Large intestine (tissue), 12 donors: ENCODE measurements around the gene FASLG. TPM values are rescaled to one million over a fixed set of nuclear protein-coding genes. Genes with fewer than 3 reads are reported as not detected.
A peak's percentile ranks its signal among the peaks of the same experiment; 100 is the strongest.
"Not testable (repeated sequence)": the region's sequence is repeated elsewhere in the genome, so short reads cannot be mapped to it uniquely, and the experiment has no call there.

Source experiments
- DNase-seq, 2 donors: peaks; one replicate each; pipeline versions ENCODE4 v3.0.0 to v3.0.0-alpha.2; 2013
- H3K27ac ChIP-seq: one replicate; pipeline ENCODE4 v1.5.1; 2013; ENCODE audit warnings: low read length
- H3K27me3 ChIP-seq: 2 replicates; pipeline ENCODE4 v1.6.1; 2013; ENCODE audit warnings: low read length; ENCODE audit not compliant: control insufficient read depth, insufficient read depth
- H3K36me3 ChIP-seq: 2 replicates; pipeline ENCODE4 v1.6.1; 2013; ENCODE audit warnings: low read length; ENCODE audit not compliant: control insufficient read depth, insufficient read depth
- H3K4me1 ChIP-seq: one replicate; pipeline ENCODE4 v1.6.1; 2013; ENCODE audit warnings: low read length; ENCODE audit not compliant: control insufficient read depth, insufficient read depth
- H3K4me3 ChIP-seq: one replicate; pipeline ENCODE4 v1.5.1; 2013; ENCODE audit warnings: low read length
- H3K9me3 ChIP-seq: one replicate; pipeline ENCODE4 v1.6.1; 2013; ENCODE audit warnings: mild to moderate bottlenecking, low read depth, low read length, moderate library complexity; ENCODE audit not compliant: control insufficient read depth
- WGBS: methylation state at CpG from one replicate; pipeline ENCODE4 v1.1.5; 2013; ENCODE audit warnings: low lambda C conversion rate; ENCODE audit not compliant: insufficient coverage; 5-methylcytosine and 5-hydroxymethylcytosine counted together
- long read RNA-seq, 11 donors: transcript quantifications; one replicate each; lab custom pipeline, GENCODE V29; 2026
- polyA plus RNA-seq: library from polyadenylated mRNA; unstranded; fragments of 120-200 nt; gene quantifications from one replicate; pipeline ENCODE4 v1.2.1, GENCODE V29; 2013

FASLG gene
- polyA plus RNA-seq = 1.3 TPM
- long read RNA-seq, donor 1 = 0 reads
- long read RNA-seq, donor 2 = 0 reads
- long read RNA-seq, donor 3 = 0 reads
- long read RNA-seq, donor 4 = 0 reads
- long read RNA-seq, donor 5 = 0 reads
- long read RNA-seq, donor 6, partial matches to known transcripts = 0 of 1 reads
- long read RNA-seq, donor 6, other reads (novel, unspliced or antisense) = 0 of 1 reads
- long read RNA-seq, donor 7, partial matches to known transcripts = 0 of 1 reads
- long read RNA-seq, donor 7, other reads (novel, unspliced or antisense) = 0 of 1 reads
- long read RNA-seq, donor 8, partial matches to known transcripts = 0 of 1 reads
- long read RNA-seq, donor 8, other reads (novel, unspliced or antisense) = 0 of 1 reads
- long read RNA-seq, donor 9 = 0 reads
- long read RNA-seq, donor 10, partial matches to known transcripts = 0 of 2 reads
- long read RNA-seq, donor 10, other reads (novel, unspliced or antisense) = 0 of 2 reads
- long read RNA-seq, donor 11 = 0 reads

DNA sequence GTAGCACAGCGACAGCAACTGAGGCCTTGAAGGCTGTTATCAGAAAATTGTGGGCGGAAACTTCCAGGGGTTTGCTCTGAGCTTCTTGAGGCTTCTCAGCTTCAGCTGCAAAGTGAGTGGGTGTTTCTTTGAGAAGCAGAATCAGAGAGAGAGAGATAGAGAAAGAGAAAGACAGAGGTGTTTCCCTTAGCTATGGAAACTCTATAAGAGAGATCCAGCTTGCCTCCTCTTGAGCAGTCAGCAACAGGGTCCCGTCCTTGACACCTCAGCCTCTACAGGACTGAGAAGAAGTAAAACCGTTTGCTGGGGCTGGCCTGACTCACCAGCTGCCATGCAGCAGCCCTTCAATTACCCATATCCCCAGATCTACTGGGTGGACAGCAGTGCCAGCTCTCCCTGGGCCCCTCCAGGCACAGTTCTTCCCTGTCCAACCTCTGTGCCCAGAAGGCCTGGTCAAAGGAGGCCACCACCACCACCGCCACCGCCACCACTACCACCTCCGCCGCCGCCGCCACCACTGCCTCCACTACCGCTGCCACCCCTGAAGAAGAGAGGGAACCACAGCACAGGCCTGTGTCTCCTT lies at the start of gene FASLG:
FASLG (plus strand) TSS at position 233 of the 583 bp plus-strand sequence; CDS start at position 332, 99 bp downstream.
- DNase-seq = no peak
- Histone ChIP-seq H3K4me1 (no peaks in the 10 kb centered on the region), H3K27me3 (peaks cover 8% of the 10 kb centered on the region), H3K36me3 (no peaks in the 10 kb centered on the region), H3K4me3 (no peak within 1 kb of the TSS), H3K9me3 (no peaks in the 10 kb centered on the region), H3K27ac (no peak within 1 kb of the TSS)
- no CpG with 5 or more reads among the region's 11 CpGs for WGBS

- H3K9me3 ChIP-seq = no peaks in the 10 kb centered on the region
- H3K36me3 ChIP-seq = peaks cover 21% of the 10 kb centered on the region
- DNase-seq = peak in 1 of 2 donors; percentile 6
- 100% methylated on average over 1 of the region's 3 CpGs for WGBS
- no peak overlapping the region for H3K27ac ChIP-seq
- H3K4me1 ChIP-seq = no peaks in the 10 kb centered on the region
- no peak overlapping the region for H3K4me3 ChIP-seq
- no peaks in the 10 kb centered on the region for H3K27me3 ChIP-seq
These were observed 49.4 kb upstream of the FASLG start for GRCh38 chr1:172609528-172609927.

GRCh38 chr1:172612478-172612877 lies 46.4 kb upstream of the FASLG start:
- Histone ChIP-seq H3K36me3 (peaks cover 21% of the 10 kb centered on the region), H3K4me1 (no peaks in the 10 kb centered on the region), H3K27me3 (no peaks in the 10 kb centered on the region), H3K9me3 (peaks cover 3% of the 10 kb centered on the region), H3K4me3 (no peak overlapping the region), H3K27ac (no peak overlapping the region)
- 100% methylated on average over 1 of the region's 2 CpGs for WGBS
- no peak for DNase-seq

DNA sequence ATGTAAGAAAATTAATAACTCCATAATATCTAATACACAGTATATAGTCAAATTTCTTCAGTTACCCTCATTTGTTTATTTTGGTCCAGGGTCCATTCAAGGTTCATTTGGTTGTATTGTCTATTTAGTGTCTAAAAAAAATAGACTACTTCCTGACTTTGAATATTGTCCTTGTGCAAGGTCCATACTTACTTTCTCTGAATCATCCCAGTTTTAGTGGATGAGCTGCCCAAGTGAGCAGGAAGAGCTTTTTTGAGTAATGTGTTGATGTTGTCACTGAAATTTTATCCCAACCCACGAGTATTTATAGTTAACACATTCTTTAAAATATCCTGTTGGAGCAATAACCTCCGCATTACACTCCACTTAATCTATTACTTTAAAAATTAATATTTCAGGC lies 45.6 kb upstream of the FASLG start:
- no peaks in the 10 kb centered on the region for H3K4me1 ChIP-seq
- no peaks in the 10 kb centered on the region for H3K27me3 ChIP-seq
- H3K36me3 ChIP-seq = peaks cover 19% of the 10 kb centered on the region
- no peak overlapping the region for H3K27ac ChIP-seq
- no peak overlapping the region for H3K4me3 ChIP-seq
- 90% methylated on average over 2 of the region's 2 CpGs for WGBS
- peaks cover 3% of the 10 kb centered on the region for H3K9me3 ChIP-seq
- no peak for DNase-seq

GRCh38 chr1:172616195-172616594 lies 42.7 kb upstream of the FASLG start:
- Histone ChIP-seq H3K9me3 (peaks cover 9% of the 10 kb centered on the region), H3K4me3 (no peak overlapping the region), H3K27ac (no peak overlapping the region), H3K4me1 (no peaks in the 10 kb centered on the region), H3K27me3 (no peaks in the 10 kb centered on the region), H3K36me3 (peaks cover 4% of the 10 kb centered on the region)
- WGBS = 33% methylated on average over 1 of the region's 1 CpG
- DNase-seq = no peak

DNA sequence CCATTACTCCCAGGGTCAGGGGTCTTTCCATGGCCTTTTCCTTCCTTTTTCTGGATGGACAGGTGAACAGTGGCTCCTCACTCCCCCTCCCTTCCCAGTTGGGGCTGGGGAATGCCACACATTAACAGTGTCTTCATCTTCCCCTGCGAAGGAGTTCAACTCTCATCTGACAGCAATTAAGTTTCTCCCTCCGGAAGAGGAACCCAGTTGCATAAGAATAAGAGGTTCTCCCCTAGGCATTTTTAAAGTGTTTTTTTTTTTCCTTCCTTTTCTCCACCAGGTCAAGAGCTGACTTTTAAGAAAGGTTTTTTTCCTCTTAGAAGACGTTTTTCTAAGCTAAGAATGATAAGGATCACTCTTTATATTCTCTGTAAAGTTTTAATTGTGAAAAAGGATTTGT lies 42.3 kb upstream of the FASLG start:
- 60% methylated on average over 1 of the region's 3 CpGs for WGBS

GRCh38 chr1:172620603-172621002 lies 38.3 kb upstream of the FASLG start:
- not testable (repeated sequence) for H3K4me3 ChIP-seq, DNase-seq, H3K27me3 ChIP-seq, H3K4me1 ChIP-seq, H3K9me3 ChIP-seq, H3K36me3 ChIP-seq, H3K27ac ChIP-seq
- WGBS = no CpG with 5 or more reads among the region's 9 CpGs

More for the DNA sequence above, 42.3 kb upstream of the FASLG start:
- Histone ChIP-seq H3K27me3 (no peaks in the 10 kb centered on the region), H3K36me3 (peaks cover under 1% of the 10 kb centered on the region), H3K27ac (no peak overlapping the region), H3K4me3 (no peak overlapping the region), H3K4me1 (no peaks in the 10 kb centered on the region), H3K9me3 (peaks cover 9% of the 10 kb centered on the region)
- no peak for DNase-seq

GRCh38 chr1:172622541-172622940 lies 36.4 kb upstream of the FASLG start:
- Histone ChIP-seq H3K36me3 (no peaks in the 10 kb centered on the region), H3K4me3 (no peak overlapping the region), H3K4me1 (no peaks in the 10 kb centered on the region), H3K27ac (no peak overlapping the region), H3K9me3 (peaks cover 6% of the 10 kb centered on the region), H3K27me3 (no peaks in the 10 kb centered on the region)
- no peak for DNase-seq
- WGBS = 90% methylated on average over 2 of the region's 3 CpGs

DNA sequence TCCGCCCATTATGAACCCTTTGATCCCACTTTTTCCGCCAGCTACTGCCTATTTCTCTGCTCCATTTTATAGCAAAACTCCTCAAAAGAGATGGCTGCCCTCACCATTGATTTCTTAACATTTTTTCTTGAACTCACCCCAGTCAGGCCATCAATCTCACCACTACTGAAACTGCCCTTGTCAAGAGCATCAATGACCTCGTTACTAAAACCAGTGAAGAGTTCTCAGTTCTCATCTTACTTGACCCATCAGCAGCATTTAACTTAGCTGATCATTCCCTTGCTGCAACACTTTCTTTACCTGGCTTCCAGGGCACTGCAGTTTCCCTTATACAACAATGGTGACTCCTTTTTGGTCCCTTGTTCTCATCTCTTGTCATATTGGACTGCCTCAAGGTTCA lies 35.2 kb upstream of the FASLG start:
- H3K9me3 ChIP-seq = peaks cover 6% of the 10 kb centered on the region
- no peaks in the 10 kb centered on the region for H3K4me1 ChIP-seq
- no peaks in the 10 kb centered on the region for H3K36me3 ChIP-seq
- no peaks in the 10 kb centered on the region for H3K27me3 ChIP-seq
- H3K27ac ChIP-seq = no peak overlapping the region
- 100% methylated on average over 3 of the region's 3 CpGs for WGBS
- no peak overlapping the region for H3K4me3 ChIP-seq
- DNase-seq = no peak

- Histone ChIP-seq H3K36me3 (no peaks in the 10 kb centered on the region), H3K27ac (no peak overlapping the region), H3K9me3 (no peaks in the 10 kb centered on the region), H3K4me3 (no peak overlapping the region), H3K27me3 (no peaks in the 10 kb centered on the region), H3K4me1 (no peaks in the 10 kb centered on the region)
- WGBS = no CpG with 5 or more reads among the region's 3 CpGs
- peak in 1 of 2 donors; percentile 33 for DNase-seq
These were observed 32.1 kb upstream of the FASLG start for GRCh38 chr1:172626845-172627244.
